ENCODE measurements around the gene WSB2. TPM values are rescaled to one million over a fixed set of nuclear protein-coding genes. Genes with fewer than 3 reads are reported as not detected.

WSB2 gene
- polyA plus RNA-seq, 1 donor (not counting 4 experiments of a cell fraction or from before 2014, with no cell fraction given), result 84.0 TPM

- H3K36me3 ChIP-seq (ENCODE audit: control insufficient read depth in 2 of 2, extremely low read depth in 1 of 2, insufficient read depth in 2 of 2, low read length in 2 of 2), result no peaks in the 10 kb centered on the region
- no peaks in the 10 kb centered on the region for H4K20me1 ChIP-seq (ENCODE audit: control insufficient read depth, extremely low read depth, insufficient read depth, low read length)
- no peaks in the 10 kb centered on the region for H3K9me3 ChIP-seq (ENCODE audit: control insufficient read depth, low read depth, low read length)
- no peaks in the 10 kb centered on the region for H3K27me3 ChIP-seq (ENCODE audit: control insufficient read depth, extremely low read depth, insufficient read depth, low read length)
- FAIRE-seq (no peak), DNase-seq (ENCODE audit: low read depth, low spot score) (no peak)
- H3K9ac ChIP-seq (ENCODE audit: control insufficient read depth, extremely low read depth, insufficient read depth, low read length), result no peak overlapping the region
- dilution Hi-C loops (cut with MboI; ENCODE audit: extremely low pct_ligation_motif_present, low sequenced_read_pairs), result no loop called here
- H2AFZ ChIP-seq (ENCODE audit: control insufficient read depth, low read length), result no peak overlapping the region
- no peak overlapping the region for H3K4me2 ChIP-seq (ENCODE audit: control insufficient read depth, extremely low read depth, insufficient read depth, low read depth, low read length)
- TF ChIP-seq CTCF (optimal IDR thresholded peaks at IDR 0.05 in 1 of 3, IDR thresholded peaks at IDR 0.05 in 1 of 3, conservative IDR thresholded peaks at IDR 0.05 in 1 of 3; ENCODE audit: extremely low read depth in 1 of 3, insufficient read depth in 2 of 3, low read length in 3 of 3), result no peak
- TF ChIP-seq EZH2 (IDR thresholded peaks at IDR 0.05; ENCODE audit: low read length), result no peak
- no peak overlapping the region for H3K27ac ChIP-seq (ENCODE audit: control insufficient read depth, insufficient read depth, low read length)
- H3K79me2 ChIP-seq (ENCODE audit: control insufficient read depth, insufficient read depth, low read length), result no peaks in the 10 kb centered on the region
- peaks cover 24% of the 10 kb centered on the region for H3K4me1 ChIP-seq (ENCODE audit: control insufficient read depth, extremely low read depth, insufficient read depth, low read length)
- peaks cover 4% of the 10 kb centered on the region for H3K9me1 ChIP-seq (ENCODE audit: control insufficient read depth, extremely low read depth, insufficient read depth, low read length)
- H3K4me3 ChIP-seq (ENCODE audit: control insufficient read depth in 2 of 3, extremely low read depth in 1 of 3, insufficient read depth in 2 of 3, low read depth in 1 of 3, low read length in 3 of 3), result no peak overlapping the region
Measured at GRCh38 chr12:118101051-118101450, 40.1 kb upstream of the WSB2 start.

GRCh38 chr12:118098911-118099671 lies 38.1 kb upstream of the WSB2 start:
- DNase-seq (ENCODE audit: low read depth, low spot score), result no peak
- no peak overlapping the region for H2AFZ ChIP-seq (ENCODE audit: control insufficient read depth, low read length)
- dilution Hi-C loops (cut with MboI; ENCODE audit: extremely low pct_ligation_motif_present, low sequenced_read_pairs), result no loop called here

More at GRCh38 chr12:118098911-118099671, 38.1 kb upstream of the WSB2 start:
- Histone ChIP-seq H3K27ac (ENCODE audit: control insufficient read depth, insufficient read depth, low read length) (no peak overlapping the region), H4K20me1 (ENCODE audit: control insufficient read depth, extremely low read depth, insufficient read depth, low read length) (no peaks in the 10 kb centered on the region), H3K9ac (ENCODE audit: control insufficient read depth, extremely low read depth, insufficient read depth, low read length) (no peak overlapping the region), H3K4me3 (ENCODE audit: control insufficient read depth in 2 of 3, extremely low read depth in 1 of 3, insufficient read depth in 2 of 3, low read depth in 1 of 3, low read length in 3 of 3) (no peak overlapping the region), H3K27me3 (ENCODE audit: control insufficient read depth, extremely low read depth, insufficient read depth, low read length) (no peaks in the 10 kb centered on the region), H3K9me3 (ENCODE audit: control insufficient read depth, low read depth, low read length) (no peaks in the 10 kb centered on the region), H3K79me2 (ENCODE audit: control insufficient read depth, insufficient read depth, low read length) (no peaks in the 10 kb centered on the region), H3K4me2 (ENCODE audit: control insufficient read depth, extremely low read depth, insufficient read depth, low read depth, low read length) (no peak overlapping the region), H3K36me3 (ENCODE audit: control insufficient read depth in 2 of 2, extremely low read depth in 1 of 2, insufficient read depth in 2 of 2, low read length in 2 of 2) (no peaks in the 10 kb centered on the region), H3K9me1 (ENCODE audit: control insufficient read depth, extremely low read depth, insufficient read depth, low read length) (peaks cover 4% of the 10 kb centered on the region), H3K4me1 (ENCODE audit: control insufficient read depth, extremely low read depth, insufficient read depth, low read length) (peaks cover 20% of the 10 kb centered on the region)
- no peak for TF ChIP-seq CTCF (optimal IDR thresholded peaks at IDR 0.05 in 1 of 3, IDR thresholded peaks at IDR 0.05 in 1 of 3, conservative IDR thresholded peaks at IDR 0.05 in 1 of 3; ENCODE audit: extremely low read depth in 1 of 3, insufficient read depth in 2 of 3, low read length in 3 of 3)
- TF ChIP-seq EZH2 (IDR thresholded peaks at IDR 0.05; ENCODE audit: low read length), result no peak
- no peak for FAIRE-seq
